NB4 (cell line): ENCODE data around the gene KRTDAP.

Source experiments
- CTCF ChIP-seq: IDR thresholded peaks from one replicate; pipeline ENCODE4 v1.5.1; 2012; ENCODE audit warnings: low read depth, low read length
- MAX ChIP-seq: IDR thresholded peaks from 2 replicates; pipeline ENCODE4 v1.6.1; 2011; ENCODE audit warnings: low read depth, low read length
- MYC ChIP-seq: IDR thresholded peaks from 2 replicates; pipeline ENCODE4 v1.6.1; 2011; ENCODE audit warnings: low read depth, low read length
- POLR2A ChIP-seq: IDR thresholded peaks from 2 replicates; pipeline ENCODE4 v1.6.1; 2011; ENCODE audit warnings: mild to moderate bottlenecking; ENCODE audit not compliant: insufficient read length; ENCODE audit errors: extremely low read depth

GRCh38 chr19:35524181-35524837 lies 34.0 kb upstream of the KRTDAP start:
- TF ChIP-seq CTCF (no peak), POLR2A (no peak), MAX (no peak), MYC (no peak)
